HEK293 (cell line): Measurements from ENCODE around the gene CTNNBL1.

Experiments used
- CTCF ChIA-PET: fragments of 350-600 bp; formaldehyde crosslinking; extraction: SDS; loops from one replicate; lab custom pipeline; 2021; ENCODE audit warnings: antibody characterized with exemption; lab: Yijun Ruan, JAX
- POLR2A ChIA-PET: fragments of 300-600 bp; formaldehyde crosslinking; extraction: SDS; loops from one replicate; lab custom pipeline; 2020; ENCODE audit warnings: antibody characterized with exemption, inconsistent platforms; lab: Yijun Ruan, JAX
- H3K27ac ChIP-seq: fragments of 200-500 bp; sonication (Bioruptor generic); 2 replicates; pipeline ENCODE4 v1.5.1; 2014; ENCODE audit warnings: low read depth, low read length, control low read depth, inconsistent platforms; ENCODE audit errors: extremely low read depth
- H3K36me3 ChIP-seq, 2 experiments: fragments of 200-500 bp in 1 of 2; sonication (Bioruptor generic) in 1 of 2; 1 replicate in 1 of 2; 2 replicates in 1 of 2; pipeline ENCODE4 v1.5.1; 2014 to 2017; ENCODE audit warnings: inconsistent platforms in 2 of 2, low read length in 2 of 2; ENCODE audit not compliant: control insufficient read depth in 2 of 2, insufficient read depth in 1 of 2
- H3K4me1 ChIP-seq: fragments of 200-500 bp; sonication (Bioruptor generic); 2 replicates; pipeline ENCODE4 v1.5.1; 2014; ENCODE audit warnings: mild to moderate bottlenecking, low read length, inconsistent platforms; ENCODE audit not compliant: control insufficient read depth, insufficient read depth
- H3K4me3 ChIP-seq: 2 replicates; pipeline ENCODE4 v1.5.1; 2011; ENCODE audit warnings: low read depth, mild to moderate bottlenecking, control low read depth, low read length, moderate library complexity
- H3K9me3 ChIP-seq: fragments of 200-500 bp; sonication (Bioruptor generic); 2 replicates; pipeline ENCODE4 v1.5.1; 2014; ENCODE audit warnings: low read depth, low read length, inconsistent platforms; ENCODE audit not compliant: control insufficient read depth, insufficient read depth
- ELK4 ChIP-seq: IDR thresholded peaks from 2 replicates; pipeline ENCODE4 v1.6.1; 2011; ENCODE audit warnings: mild to moderate bottlenecking, low read depth, low read length, borderline replicate concordance
- GLIS2 ChIP-seq: fragments of 450-650 bp; formaldehyde crosslinking; IDR thresholded peaks from 2 replicates; pipeline ENCODE4 v1.5.1; 2016; ENCODE audit warnings: missing biosample characterization, missing genetic modification characterization
- KLF16 ChIP-seq: fragments of 450-650 bp; formaldehyde crosslinking; IDR thresholded peaks from 2 replicates; pipeline ENCODE4 v1.5.1; 2017; ENCODE audit warnings: missing biosample characterization, missing genetic modification characterization
- OSR2 ChIP-seq: fragments of 450-650 bp; formaldehyde crosslinking; IDR thresholded peaks from 2 replicates; pipeline ENCODE4 v1.5.1; 2016; ENCODE audit warnings: missing biosample characterization, missing genetic modification characterization
- OVOL3 ChIP-seq: fragments of 450-650 bp; formaldehyde crosslinking; IDR thresholded peaks from 2 replicates; pipeline ENCODE4 v1.5.1; 2016; ENCODE audit warnings: missing biosample characterization, missing genetic modification characterization
- ZFP37 ChIP-seq: fragments of 450-650 bp; formaldehyde crosslinking; IDR thresholded peaks from 2 replicates; pipeline ENCODE4 v1.5.1; 2016; ENCODE audit warnings: missing biosample characterization, missing genetic modification characterization
- ZNF121 ChIP-seq: fragments of 450-650 bp; formaldehyde crosslinking; IDR thresholded peaks from 2 replicates; pipeline ENCODE4 v1.5.1; 2016; ENCODE audit warnings: missing biosample characterization, missing genetic modification characterization
- ZNF148 ChIP-seq: fragments of 450-650 bp; formaldehyde crosslinking; IDR thresholded peaks from 2 replicates; pipeline ENCODE4 v1.5.0; 2017; ENCODE audit warnings: missing biosample characterization, missing genetic modification characterization, borderline replicate concordance
- ZNF16 ChIP-seq: fragments of 450-650 bp; formaldehyde crosslinking; IDR thresholded peaks from 2 replicates; pipeline ENCODE4 v1.5.1; 2016; ENCODE audit warnings: low read depth, missing biosample characterization, missing genetic modification characterization
- ZNF169 ChIP-seq: fragments of 450-650 bp; formaldehyde crosslinking; IDR thresholded peaks from 2 replicates; pipeline ENCODE4 v1.5.1; 2016; ENCODE audit warnings: missing biosample characterization, missing genetic modification characterization
- ZNF19 ChIP-seq: fragments of 450-650 bp; formaldehyde crosslinking; IDR thresholded peaks from 2 replicates; pipeline ENCODE4; 2016; ENCODE audit warnings: missing biosample characterization, missing genetic modification characterization, low read depth
- ZNF211 ChIP-seq: fragments of 450-650 bp; formaldehyde crosslinking; IDR thresholded peaks from 2 replicates; pipeline ENCODE4 v1.5.1; 2016; ENCODE audit warnings: low read depth, missing biosample characterization, missing genetic modification characterization
- ZNF324 ChIP-seq: fragments of 450-650 bp; formaldehyde crosslinking; IDR thresholded peaks from 2 replicates; pipeline ENCODE4 v1.5.1; 2016; ENCODE audit warnings: missing biosample characterization, missing genetic modification characterization
- ZNF501 ChIP-seq: fragments of 450-650 bp; formaldehyde crosslinking; IDR thresholded peaks from 2 replicates; pipeline ENCODE4 v1.5.1; 2016; ENCODE audit warnings: missing biosample characterization, missing genetic modification characterization
- ZNF514 ChIP-seq: fragments of 450-650 bp; formaldehyde crosslinking; IDR thresholded peaks from 2 replicates; pipeline ENCODE4 v1.5.1; 2016; ENCODE audit warnings: missing biosample characterization, missing genetic modification characterization
- ZNF521 ChIP-seq: fragments of 450-650 bp; formaldehyde crosslinking; IDR thresholded peaks from 2 replicates; pipeline ENCODE4 v1.5.1; 2017; ENCODE audit warnings: missing biosample characterization, mild to moderate bottlenecking, missing genetic modification characterization
- ZNF529 ChIP-seq: fragments of 450-650 bp; formaldehyde crosslinking; IDR thresholded peaks from 2 replicates; pipeline ENCODE4 v1.5.1; 2017; ENCODE audit warnings: missing genetic modification characterization, missing biosample characterization; ENCODE audit not compliant: insufficient replicate concordance
- ZNF548 ChIP-seq: fragments of 450-650 bp; formaldehyde crosslinking; IDR thresholded peaks from 2 replicates; pipeline ENCODE4 v1.5.1; 2016; ENCODE audit warnings: missing biosample characterization, missing genetic modification characterization
- ZNF561 ChIP-seq: fragments of 450-650 bp; IDR thresholded peaks from 2 replicates; pipeline ENCODE4 v1.5.1; 2018; ENCODE audit warnings: missing biosample characterization, missing genetic modification characterization, borderline replicate concordance
- ZNF654 ChIP-seq: fragments of 450-650 bp; formaldehyde crosslinking; IDR thresholded peaks from 2 replicates; pipeline ENCODE4 v1.5.1; 2016; ENCODE audit warnings: low read depth, missing biosample characterization, missing genetic modification characterization
- ZNF76 ChIP-seq: fragments of 450-650 bp; formaldehyde crosslinking; IDR thresholded peaks from 2 replicates; pipeline ENCODE4; 2016; ENCODE audit warnings: low read depth, missing biosample characterization, missing genetic modification characterization, borderline replicate concordance
- ZNF843 ChIP-seq: fragments of 450-650 bp; formaldehyde crosslinking; IDR thresholded peaks from 2 replicates; pipeline ENCODE4 v1.5.1; 2016; ENCODE audit warnings: missing biosample characterization, missing genetic modification characterization
- ZSCAN30 ChIP-seq: fragments of 450-650 bp; IDR thresholded peaks from 2 replicates; pipeline ENCODE4 v1.5.1; 2018; ENCODE audit warnings: missing biosample characterization, mild to moderate bottlenecking, missing genetic modification characterization, moderate library complexity
- TF ChIP-seq, protein P1 (sequence below): fragments of 450-650 bp; formaldehyde crosslinking; conservative IDR thresholded peaks from 2 replicates; pipeline ENCODE4 v1.5.1; 2016; ENCODE audit warnings: low read depth, missing biosample characterization, missing genetic modification characterization

CTNNBL1 gene

GRCh38 chr20:37828684-37829083 is 134.9 kb downstream of the CTNNBL1 start:
- no peak overlapping the region for H3K4me3 ChIP-seq
- no peaks in the 10 kb centered on the region for H3K9me3 ChIP-seq
- no peaks in the 10 kb centered on the region for H3K4me1 ChIP-seq
- ChIA-PET POLR2A (no interaction called here), CTCF (no interaction called here)
- TF ChIP-seq ZNF514 (tag by site-specific recombination), result no peak
- no peak for TF ChIP-seq ZNF561 (tag by site-specific recombination)
- TF ChIP-seq OVOL3 (tag by site-specific recombination), result no peak
- H3K36me3 ChIP-seq, result no peaks in the 10 kb centered on the region
- H3K27ac ChIP-seq, result no peak overlapping the region

- POLR2A ChIA-PET, result no interaction called here
- CTCF ChIA-PET, result no interaction called here
- TF ChIP-seq ZNF19 (tag by site-specific recombination) (no peak), ZNF843 (tag by site-specific recombination) (no peak), ELK4 (no peak), ZSCAN30 (tag by site-specific recombination) (no peak), ZNF521 (no peak), ZNF501 (tag by site-specific recombination) (no peak), ZNF529 (tag by site-specific recombination) (no peak), OSR2 (tag by site-specific recombination) (no peak), ZNF654 (tag by site-specific recombination) (no peak), ZNF16 (tag by site-specific recombination) (no peak)
- TF ChIP-seq, all 188 proteins: peak for 0
- no peaks in the 10 kb centered on the region for H3K4me1 ChIP-seq
- no peak overlapping the region for H3K4me3 ChIP-seq
- no peaks in the 10 kb centered on the region for H3K9me3 ChIP-seq
- no peaks in the 10 kb centered on the region for H3K36me3 ChIP-seq
- no peak overlapping the region for H3K27ac ChIP-seq
These were observed 135.3 kb downstream of the CTNNBL1 start for GRCh38 chr20:37829128-37829527.

DNA sequence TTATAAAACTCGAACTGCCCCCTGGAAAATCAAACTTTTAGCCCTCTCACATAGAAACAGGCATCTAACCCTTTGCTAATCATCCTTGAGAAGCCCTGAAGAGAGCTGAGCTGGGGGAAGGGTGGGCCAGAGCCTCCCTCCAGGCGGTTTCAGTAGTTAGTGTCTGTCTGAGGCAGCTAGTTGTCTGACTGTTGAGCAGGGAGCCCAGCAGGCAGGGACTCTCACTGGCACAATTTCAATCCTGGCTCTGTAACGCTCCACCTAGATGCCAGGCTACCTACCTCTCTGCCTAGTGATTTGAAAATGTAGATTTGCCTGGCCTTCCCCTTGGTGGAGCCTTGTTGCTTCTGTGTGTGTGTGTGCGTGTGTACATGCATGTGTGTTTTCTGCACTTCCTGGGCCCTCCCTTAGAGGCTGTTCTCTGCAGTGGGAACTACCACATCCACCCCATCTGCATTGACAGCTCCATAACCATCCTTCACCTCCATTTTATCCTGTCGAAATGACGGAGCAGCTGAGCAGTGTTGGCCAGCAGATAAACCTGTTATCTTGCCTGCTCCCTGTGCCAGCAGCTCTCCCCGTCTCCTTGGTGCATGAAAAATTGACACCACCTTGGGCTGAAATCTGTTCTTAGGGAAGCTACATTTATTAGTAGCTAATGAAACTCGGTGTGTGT is 139.5 kb downstream of the CTNNBL1 start:
- ChIA-PET POLR2A (no interaction called here), CTCF (interaction anchor here (0.6 kb wide), 1 partner anchor 194 kb away, joined by 3 read pairs; no protein-coding TSS in a partner anchor)
- H3K27ac ChIP-seq, result no peak overlapping the region
- no peaks in the 10 kb centered on the region for H3K36me3 ChIP-seq
- no peak overlapping the region for H3K4me3 ChIP-seq
- TF ChIP-seq, protein P1, sequence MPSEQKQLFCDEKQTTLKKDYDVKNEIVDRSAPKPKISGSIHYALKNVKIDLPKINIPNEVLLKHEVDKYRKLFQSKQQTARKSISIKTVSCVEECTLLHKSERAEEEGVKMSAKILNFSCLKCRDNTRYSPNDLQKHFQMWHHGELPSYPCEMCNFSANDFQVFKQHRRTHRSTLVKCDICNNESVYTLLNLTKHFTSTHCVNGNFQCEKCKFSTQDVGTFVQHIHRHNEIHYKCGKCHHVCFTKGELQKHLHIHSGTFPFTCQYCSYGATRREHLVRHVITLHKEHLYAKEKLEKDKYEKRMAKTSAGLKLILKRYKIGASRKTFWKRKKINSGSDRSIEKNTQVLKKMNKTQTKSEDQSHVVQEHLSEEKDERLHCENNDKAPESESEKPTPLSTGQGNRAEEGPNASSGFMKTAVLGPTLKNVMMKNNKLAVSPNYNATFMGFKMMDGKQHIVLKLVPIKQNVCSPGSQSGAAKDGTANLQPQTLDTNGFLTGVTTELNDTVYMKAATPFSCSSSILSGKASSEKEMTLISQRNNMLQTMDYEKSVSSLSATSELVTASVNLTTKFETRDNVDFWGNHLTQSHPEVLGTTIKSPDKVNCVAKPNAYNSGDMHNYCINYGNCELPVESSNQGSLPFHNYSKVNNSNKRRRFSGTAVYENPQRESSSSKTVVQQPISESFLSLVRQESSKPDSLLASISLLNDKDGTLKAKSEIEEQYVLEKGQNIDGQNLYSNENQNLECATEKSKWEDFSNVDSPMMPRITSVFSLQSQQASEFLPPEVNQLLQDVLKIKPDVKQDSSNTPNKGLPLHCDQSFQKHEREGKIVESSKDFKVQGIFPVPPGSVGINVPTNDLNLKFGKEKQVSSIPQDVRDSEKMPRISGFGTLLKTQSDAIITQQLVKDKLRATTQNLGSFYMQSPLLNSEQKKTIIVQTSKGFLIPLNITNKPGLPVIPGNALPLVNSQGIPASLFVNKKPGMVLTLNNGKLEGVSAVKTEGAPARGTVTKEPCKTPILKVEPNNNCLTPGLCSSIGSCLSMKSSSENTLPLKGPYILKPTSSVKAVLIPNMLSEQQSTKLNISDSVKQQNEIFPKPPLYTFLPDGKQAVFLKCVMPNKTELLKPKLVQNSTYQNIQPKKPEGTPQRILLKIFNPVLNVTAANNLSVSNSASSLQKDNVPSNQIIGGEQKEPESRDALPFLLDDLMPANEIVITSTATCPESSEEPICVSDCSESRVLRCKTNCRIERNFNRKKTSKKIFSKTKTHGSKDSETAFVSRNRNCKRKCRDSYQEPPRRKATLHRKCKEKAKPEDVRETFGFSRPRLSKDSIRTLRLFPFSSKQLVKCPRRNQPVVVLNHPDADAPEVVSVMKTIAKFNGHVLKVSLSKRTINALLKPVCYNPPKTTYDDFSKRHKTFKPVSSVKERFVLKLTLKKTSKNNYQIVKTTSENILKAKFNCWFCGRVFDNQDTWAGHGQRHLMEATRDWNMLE, result no peak
- no peak for TF ChIP-seq ZNF654 (tag by site-specific recombination)
- TF ChIP-seq KLF16 (tag by site-specific recombination), result no peak
- no peak for TF ChIP-seq ZFP37 (tag by site-specific recombination)
- TF ChIP-seq ZNF76 (tag by site-specific recombination), result no peak
- TF ChIP-seq ZNF548 (tag by site-specific recombination), result no peak
- no peak for TF ChIP-seq ZNF169
- TF ChIP-seq GLIS2 (tag by site-specific recombination), result no peak
- TF ChIP-seq ZNF148, result no peak
- TF ChIP-seq ZNF121, result no peak
- TF ChIP-seq ZNF324 (tag by site-specific recombination), result no peak
- no peak for TF ChIP-seq ZNF211
- H3K9me3 ChIP-seq, result no peaks in the 10 kb centered on the region
- no peaks in the 10 kb centered on the region for H3K4me1 ChIP-seq
